ENCODE data around the gene RNU7-1. TPM values are rescaled to one million over a fixed set of nuclear protein-coding genes. Genes with fewer than 3 reads are reported as not detected.

RNU7-1 gene
- total RNA-seq, 1 donor from 2014 or later = not detected

DNA sequence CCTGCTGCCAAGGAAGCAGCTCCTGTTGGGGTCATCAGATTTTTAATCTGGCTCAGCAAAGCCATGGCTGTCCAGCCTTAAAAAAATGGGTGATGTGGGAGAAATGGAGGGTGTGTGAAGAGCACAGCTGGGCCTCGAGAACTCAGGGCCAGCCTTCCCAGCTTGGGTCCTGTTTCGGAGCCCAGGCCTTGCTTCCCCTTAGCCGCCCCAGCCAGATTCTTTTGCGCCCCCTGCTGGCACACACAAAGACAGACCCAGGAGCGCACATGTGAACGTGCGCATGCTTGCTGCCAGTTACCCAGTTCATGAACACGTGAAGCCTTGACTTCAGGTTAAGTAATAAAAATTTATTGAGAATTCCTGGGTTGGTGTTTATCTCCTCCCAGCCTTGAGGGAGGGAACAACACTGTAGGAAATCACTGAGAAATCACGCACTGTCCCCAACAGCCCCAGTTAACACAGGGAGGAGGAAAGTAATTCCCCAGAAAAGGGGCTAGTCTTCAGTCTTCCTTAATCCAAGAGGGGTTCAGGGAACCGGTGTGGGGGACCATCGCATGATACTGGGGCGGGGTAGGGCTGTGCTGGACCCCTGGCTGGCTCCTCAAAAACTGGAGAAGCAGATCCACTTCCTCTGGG is 21.5 kb downstream of the RNU7-1 start:
- peaks cover 48% of the 10 kb centered on the region for H3K4me1 Mint-ChIP-seq
- peaks cover 4% of the 10 kb centered on the region for H3K36me3 Mint-ChIP-seq
- H3K4me3 Mint-ChIP-seq = peak overlapping the region; percentile 78
- peak overlapping the region; percentile 92 for H3K27ac Mint-ChIP-seq
- H3K9me3 Mint-ChIP-seq = no peaks in the 10 kb centered on the region
- DNase-seq (ENCODE audit: low spot score in 2 of 2, unreplicated experiment in 2 of 2) = peak; percentile 72 to 87
- no peaks in the 10 kb centered on the region for H3K27me3 Mint-ChIP-seq (ENCODE audit: low read depth)
- TF ChIP-seq, protein P1, sequence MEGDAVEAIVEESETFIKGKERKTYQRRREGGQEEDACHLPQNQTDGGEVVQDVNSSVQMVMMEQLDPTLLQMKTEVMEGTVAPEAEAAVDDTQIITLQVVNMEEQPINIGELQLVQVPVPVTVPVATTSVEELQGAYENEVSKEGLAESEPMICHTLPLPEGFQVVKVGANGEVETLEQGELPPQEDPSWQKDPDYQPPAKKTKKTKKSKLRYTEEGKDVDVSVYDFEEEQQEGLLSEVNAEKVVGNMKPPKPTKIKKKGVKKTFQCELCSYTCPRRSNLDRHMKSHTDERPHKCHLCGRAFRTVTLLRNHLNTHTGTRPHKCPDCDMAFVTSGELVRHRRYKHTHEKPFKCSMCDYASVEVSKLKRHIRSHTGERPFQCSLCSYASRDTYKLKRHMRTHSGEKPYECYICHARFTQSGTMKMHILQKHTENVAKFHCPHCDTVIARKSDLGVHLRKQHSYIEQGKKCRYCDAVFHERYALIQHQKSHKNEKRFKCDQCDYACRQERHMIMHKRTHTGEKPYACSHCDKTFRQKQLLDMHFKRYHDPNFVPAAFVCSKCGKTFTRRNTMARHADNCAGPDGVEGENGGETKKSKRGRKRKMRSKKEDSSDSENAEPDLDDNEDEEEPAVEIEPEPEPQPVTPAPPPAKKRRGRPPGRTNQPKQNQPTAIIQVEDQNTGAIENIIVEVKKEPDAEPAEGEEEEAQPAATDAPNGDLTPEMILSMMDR (IDR thresholded peaks at IDR 0.05; ENCODE audit: unreplicated experiment) = peak; percentile 93

DNA sequence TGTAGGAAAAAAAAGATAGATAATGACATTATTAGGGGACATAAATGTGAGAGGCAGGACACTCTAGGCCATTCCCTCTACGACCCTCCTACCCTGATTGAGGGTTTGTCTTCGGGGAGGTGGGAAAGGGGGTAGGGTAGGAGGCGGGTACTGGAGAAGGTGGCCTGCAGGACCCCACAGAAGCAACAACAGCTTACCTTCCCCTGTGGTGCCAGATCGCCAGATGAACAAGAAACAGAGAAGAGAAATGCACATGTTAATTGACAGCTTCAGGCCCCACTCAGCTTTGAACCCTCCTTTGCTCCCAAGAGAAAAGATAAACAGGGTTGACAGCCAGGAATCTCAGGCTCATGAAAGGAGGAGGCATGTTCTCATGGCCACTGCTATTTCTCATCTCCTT is 22.1 kb downstream of the RNU7-1 start:
- TF ChIP-seq, protein P1 (IDR thresholded peaks at IDR 0.05; ENCODE audit: unreplicated experiment) = no peak
- Mint-ChIP-seq H3K4me1 (peaks cover 49% of the 10 kb centered on the region), H3K9me3 (no peaks in the 10 kb centered on the region), H3K36me3 (peaks cover 4% of the 10 kb centered on the region), H3K4me3 (no peak overlapping the region), H3K27me3 (ENCODE audit: low read depth) (no peaks in the 10 kb centered on the region), H3K27ac (peak overlapping the region; percentile 92)
- no peak for DNase-seq (ENCODE audit: low spot score in 2 of 2, unreplicated experiment in 2 of 2)

DNA sequence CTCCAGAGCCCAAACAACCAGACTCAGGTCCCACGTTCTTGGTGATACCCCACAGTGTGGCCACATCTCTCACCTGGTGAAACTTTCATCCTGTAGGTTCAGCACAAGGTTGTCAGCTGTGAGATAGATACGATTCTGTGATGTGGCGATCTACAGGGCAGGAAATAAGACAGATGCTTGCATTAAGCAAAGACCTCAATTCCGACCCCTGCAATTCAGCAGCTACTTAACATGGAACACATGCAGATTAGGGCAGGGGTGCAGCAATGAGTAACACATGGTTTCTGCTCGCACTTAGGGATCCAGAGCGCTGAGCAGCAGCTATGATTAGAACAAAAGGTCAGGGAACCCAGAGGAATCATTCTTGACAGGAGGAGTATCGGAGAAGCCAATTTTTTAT is 22.7 kb downstream of the RNU7-1 start:
- Mint-ChIP-seq H3K27me3 (ENCODE audit: low read depth) (no peaks in the 10 kb centered on the region), H3K27ac (peak overlapping the region; percentile 76), H3K9me3 (no peaks in the 10 kb centered on the region), H3K4me1 (peaks cover 50% of the 10 kb centered on the region), H3K36me3 (peaks cover 4% of the 10 kb centered on the region), H3K4me3 (no peak overlapping the region)
- DNase-seq (ENCODE audit: low spot score in 2 of 2, unreplicated experiment in 2 of 2) = no peak
- TF ChIP-seq, protein P1 (IDR thresholded peaks at IDR 0.05; ENCODE audit: unreplicated experiment) = no peak

DNA sequence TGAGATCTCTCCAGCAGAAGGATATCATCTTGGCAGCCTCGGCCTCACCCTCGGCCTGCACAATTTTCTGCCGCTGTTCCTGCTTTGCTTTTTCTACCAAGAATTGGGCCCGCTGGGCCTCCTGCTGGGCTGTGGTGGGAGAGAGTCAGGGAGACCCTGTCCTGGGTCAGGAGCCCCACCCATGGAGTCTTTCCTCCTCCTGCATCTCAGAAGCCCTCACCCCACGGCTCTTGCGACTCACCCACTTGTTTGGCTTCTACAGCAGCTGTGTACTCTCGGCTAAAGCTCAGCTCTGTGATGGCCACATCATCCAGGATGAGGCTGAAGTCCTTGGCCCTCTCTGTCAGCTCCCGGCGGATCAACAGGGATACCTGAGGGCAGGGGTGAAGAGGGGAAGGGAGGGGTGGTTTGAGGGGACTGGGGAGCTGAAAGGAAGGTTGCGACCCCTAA is 24.1 kb downstream of the RNU7-1 start:
- H3K27ac Mint-ChIP-seq = no peak overlapping the region
- peaks cover 4% of the 10 kb centered on the region for H3K36me3 Mint-ChIP-seq

DNA sequence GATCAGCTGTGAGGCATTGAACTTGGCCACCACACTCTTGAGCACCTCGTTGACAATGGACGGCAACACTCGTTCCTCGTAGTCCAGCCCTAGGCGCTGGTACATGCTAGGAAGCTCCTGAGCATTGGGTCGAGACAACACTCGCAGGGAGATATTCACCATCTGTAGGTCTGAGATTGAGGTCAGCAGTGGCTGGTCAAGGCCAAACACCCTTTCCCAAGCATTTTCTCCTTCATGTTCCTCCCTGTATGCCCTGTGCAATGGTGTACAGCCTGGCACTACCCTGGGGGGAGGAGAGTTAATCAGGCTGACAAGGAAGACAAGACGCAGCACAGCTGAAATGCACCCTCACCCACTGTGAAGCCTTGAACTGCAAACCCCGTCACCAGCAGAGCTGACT is 24.8 kb downstream of the RNU7-1 start:
- H3K27me3 Mint-ChIP-seq (ENCODE audit: low read depth) = no peaks in the 10 kb centered on the region
- peak overlapping the region; percentile 100 for H3K4me3 Mint-ChIP-seq
- DNase-seq (ENCODE audit: low spot score in 2 of 2, unreplicated experiment in 2 of 2) = no peak
- H3K9me3 Mint-ChIP-seq = no peaks in the 10 kb centered on the region
- H3K27ac Mint-ChIP-seq = peak overlapping the region; percentile 100
- TF ChIP-seq, protein P1 (IDR thresholded peaks at IDR 0.05; ENCODE audit: unreplicated experiment) = no peak
- peaks cover 4% of the 10 kb centered on the region for H3K36me3 Mint-ChIP-seq
- H3K4me1 Mint-ChIP-seq = peaks cover 44% of the 10 kb centered on the region

More for the DNA sequence above, 24.1 kb downstream of the RNU7-1 start:
- Mint-ChIP-seq H3K4me1 (peaks cover 45% of the 10 kb centered on the region), H3K9me3 (no peaks in the 10 kb centered on the region), H3K27me3 (ENCODE audit: low read depth) (no peaks in the 10 kb centered on the region), H3K4me3 (no peak overlapping the region)
- DNase-seq (ENCODE audit: low spot score in 2 of 2, unreplicated experiment in 2 of 2) = no peak
- TF ChIP-seq, protein P1 (IDR thresholded peaks at IDR 0.05; ENCODE audit: unreplicated experiment) = no peak
